ENCODE measurements around the gene TMEM203. TPM values are rescaled to one million over a fixed set of nuclear protein-coding genes. Genes with fewer than 3 reads are reported as not detected.

Gene TMEM203
- total and polyA plus RNA-seq, 2 experiments from 2014 or later, result 32.7 to 53.4 TPM

- H3K4me3 ChIP-seq, result peak overlapping the region; percentile 55
Observed at GRCh38 chr9:137168573-137168903, 36.9 kb downstream of the TMEM203 start.

More at GRCh38 chr9:137168573-137168903, 36.9 kb downstream of the TMEM203 start:
- no peaks in the 10 kb centered on the region for H3K79me2 ChIP-seq (replicated peaks; ENCODE audit: insufficient read depth)
- H3F3A ChIP-seq (replicated peaks; ENCODE audit: low read depth), result no peaks in the 10 kb centered on the region
- H3K36me3 ChIP-seq (ENCODE audit: insufficient read depth), result no peaks in the 10 kb centered on the region
- Mint-ChIP-seq H3K27me3 (ENCODE audit: insufficient read depth, low read depth, poor library complexity) (peaks cover 66% of the 10 kb centered on the region), H3K4me3 (peak overlapping the region; percentile 55; the same call in 2 of the 3 replicates), H3K36me3 (ENCODE audit: low read depth) (no peaks in the 10 kb centered on the region), H3K27ac (no peak overlapping the region), H3K4me1 (peaks cover 5% of the 10 kb centered on the region; the same call in 2 of the 3 replicates), H3K9me3 (no peaks in the 10 kb centered on the region)
- peak overlapping the region; percentile 69; the same call in 1 of the 2 replicates for H2AFZ ChIP-seq
- H3K27me3 ChIP-seq (ENCODE audit: insufficient read depth), result peaks cover 70% of the 10 kb centered on the region
- TF ChIP-seq EZH2 (IDR thresholded peaks at IDR 0.05; ENCODE audit: low read depth, unreplicated experiment) (peak; percentile 69), ZNF114 (CRISPR knock-in tag; IDR thresholded peaks at IDR 0.05) (no peak), EZH2phosphoT487 (IDR thresholded peaks at IDR 0.05; ENCODE audit: unreplicated experiment) (peak; percentile 26)
- TF ChIP-seq, protein P1, sequence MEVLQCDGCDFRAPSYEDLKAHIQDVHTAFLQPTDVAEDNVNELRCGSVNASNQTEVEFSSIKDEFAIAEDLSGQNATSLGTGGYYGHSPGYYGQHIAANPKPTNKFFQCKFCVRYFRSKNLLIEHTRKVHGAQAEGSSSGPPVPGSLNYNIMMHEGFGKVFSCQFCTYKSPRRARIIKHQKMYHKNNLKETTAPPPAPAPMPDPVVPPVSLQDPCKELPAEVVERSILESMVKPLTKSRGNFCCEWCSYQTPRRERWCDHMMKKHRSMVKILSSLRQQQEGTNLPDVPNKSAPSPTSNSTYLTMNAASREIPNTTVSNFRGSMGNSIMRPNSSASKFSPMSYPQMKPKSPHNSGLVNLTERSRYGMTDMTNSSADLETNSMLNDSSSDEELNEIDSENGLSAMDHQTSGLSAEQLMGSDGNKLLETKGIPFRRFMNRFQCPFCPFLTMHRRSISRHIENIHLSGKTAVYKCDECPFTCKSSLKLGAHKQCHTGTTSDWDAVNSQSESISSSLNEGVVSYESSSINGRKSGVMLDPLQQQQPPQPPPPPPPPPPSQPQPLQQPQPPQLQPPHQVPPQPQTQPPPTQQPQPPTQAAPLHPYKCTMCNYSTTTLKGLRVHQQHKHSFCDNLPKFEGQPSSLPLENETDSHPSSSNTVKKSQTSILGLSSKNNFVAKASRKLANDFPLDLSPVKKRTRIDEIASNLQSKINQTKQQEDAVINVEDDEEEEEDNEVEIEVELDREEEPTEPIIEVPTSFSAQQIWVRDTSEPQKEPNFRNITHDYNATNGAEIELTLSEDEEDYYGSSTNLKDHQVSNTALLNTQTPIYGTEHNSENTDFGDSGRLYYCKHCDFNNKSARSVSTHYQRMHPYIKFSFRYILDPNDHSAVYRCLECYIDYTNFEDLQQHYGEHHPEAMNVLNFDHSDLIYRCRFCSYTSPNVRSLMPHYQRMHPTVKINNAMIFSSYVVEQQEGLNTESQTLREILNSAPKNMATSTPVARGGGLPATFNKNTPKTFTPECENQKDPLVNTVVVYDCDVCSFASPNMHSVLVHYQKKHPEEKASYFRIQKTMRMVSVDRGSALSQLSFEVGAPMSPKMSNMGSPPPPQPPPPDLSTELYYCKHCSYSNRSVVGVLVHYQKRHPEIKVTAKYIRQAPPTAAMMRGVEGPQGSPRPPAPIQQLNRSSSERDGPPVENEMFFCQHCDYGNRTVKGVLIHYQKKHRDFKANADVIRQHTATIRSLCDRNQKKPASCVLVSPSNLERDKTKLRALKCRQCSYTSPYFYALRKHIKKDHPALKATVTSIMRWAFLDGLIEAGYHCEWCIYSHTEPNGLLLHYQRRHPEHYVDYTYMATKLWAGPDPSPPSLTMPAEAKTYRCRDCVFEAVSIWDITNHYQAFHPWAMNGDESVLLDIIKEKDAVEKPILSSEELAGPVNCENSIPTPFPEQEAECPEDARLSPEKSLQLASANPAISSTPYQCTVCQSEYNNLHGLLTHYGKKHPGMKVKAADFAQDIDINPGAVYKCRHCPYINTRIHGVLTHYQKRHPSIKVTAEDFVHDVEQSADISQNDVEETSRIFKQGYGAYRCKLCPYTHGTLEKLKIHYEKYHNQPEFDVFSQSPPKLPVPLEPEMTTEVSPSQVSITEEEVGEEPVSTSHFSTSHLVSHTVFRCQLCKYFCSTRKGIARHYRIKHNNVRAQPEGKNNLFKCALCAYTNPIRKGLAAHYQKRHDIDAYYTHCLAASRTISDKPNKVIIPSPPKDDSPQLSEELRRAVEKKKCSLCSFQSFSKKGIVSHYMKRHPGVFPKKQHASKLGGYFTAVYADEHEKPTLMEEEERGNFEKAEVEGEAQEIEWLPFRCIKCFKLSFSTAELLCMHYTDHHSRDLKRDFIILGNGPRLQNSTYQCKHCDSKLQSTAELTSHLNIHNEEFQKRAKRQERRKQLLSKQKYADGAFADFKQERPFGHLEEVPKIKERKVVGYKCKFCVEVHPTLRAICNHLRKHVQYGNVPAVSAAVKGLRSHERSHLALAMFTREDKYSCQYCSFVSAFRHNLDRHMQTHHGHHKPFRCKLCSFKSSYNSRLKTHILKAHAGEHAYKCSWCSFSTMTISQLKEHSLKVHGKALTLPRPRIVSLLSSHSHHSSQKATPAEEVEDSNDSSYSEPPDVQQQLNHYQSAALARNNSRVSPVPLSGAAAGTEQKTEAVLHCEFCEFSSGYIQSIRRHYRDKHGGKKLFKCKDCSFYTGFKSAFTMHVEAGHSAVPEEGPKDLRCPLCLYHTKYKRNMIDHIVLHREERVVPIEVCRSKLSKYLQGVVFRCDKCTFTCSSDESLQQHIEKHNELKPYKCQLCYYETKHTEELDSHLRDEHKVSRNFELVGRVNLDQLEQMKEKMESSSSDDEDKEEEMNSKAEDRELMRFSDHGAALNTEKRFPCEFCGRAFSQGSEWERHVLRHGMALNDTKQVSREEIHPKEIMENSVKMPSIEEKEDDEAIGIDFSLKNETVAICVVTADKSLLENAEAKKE (CRISPR knock-in tag; IDR thresholded peaks at IDR 0.05), result no peak
- H3K9me2 ChIP-seq (ENCODE audit: insufficient read depth), result no peaks in the 10 kb centered on the region
- no peaks in the 10 kb centered on the region for H4K20me1 ChIP-seq (replicated peaks; ENCODE audit: insufficient read depth)
- ATAC-seq, result peak; percentile 1; the same call in 2 of the 3 replicates
- peak overlapping the region; percentile 82 for H3K4me2 ChIP-seq
- no peaks in the 10 kb centered on the region; the same call in 1 of the 2 replicates for H3K4me1 ChIP-seq (ENCODE audit: insufficient read depth)
- peak; percentile 23 for DNase-seq (ENCODE audit: low spot score)
- H3K27ac ChIP-seq (ENCODE audit: low read depth), result no peak overlapping the region
